B cell (primary cell): ENCODE measurements around the gene KCNC1. TPM values are rescaled to one million over a fixed set of nuclear protein-coding genes. Genes with fewer than 3 reads are reported as not detected.

ENCODE experiments used
- ATAC-seq: fragments of 200-7000 bp; cut with Tn5 transposase; one replicate; pipeline ENCODE4 v1.10.0; 2021; ENCODE audit warnings: low read depth, mild to moderate bottlenecking, moderate number of reproducible peaks, moderate library complexity
- CTCF ChIA-PET: fragments of 350-600 bp; sonication (Branson Sonifier 250); formaldehyde crosslinking; loops from one replicate; lab custom pipeline; 2021; ENCODE audit warnings: antibody characterized with exemption, inconsistent platforms; lab: Charles Lee
- POLR2A ChIA-PET: fragments of 350-600 bp; sonication (Branson Sonifier 250); formaldehyde crosslinking; loops from one replicate; lab custom pipeline; 2021; ENCODE audit warnings: antibody characterized with exemption; lab: Charles Lee
- DNase-seq: peaks from one replicate; pipeline ENCODE4 v3.0.0; 2013
- H2AFZ ChIP-seq: 2 replicates; pipeline ENCODE4 v1.6.1; 2012; ENCODE audit warnings: mild to moderate bottlenecking, low read depth, low read length; ENCODE audit not compliant: insufficient read depth, poor library complexity, severe bottlenecking
- H3K27ac ChIP-seq, 2 donors: 1 replicate in 1 of 2; 2 replicates in 1 of 2; pipeline ENCODE4 v1.5.1; 2012 to 2013; ENCODE audit warnings: low read length in 2 of 2, mild to moderate bottlenecking in 2 of 2, moderate library complexity in 1 of 2
- H3K27me3 ChIP-seq, 4 experiments: fragments of 200-600 bp in 1 of 4; sonication (generic) in 1 of 4; replicated peaks in 1 of 4; 1 replicate in 2 of 4; 2 replicates in 2 of 4; pipeline versions ENCODE4 v1.6.1 to v1.7.0; 2013 to 2016; ENCODE audit warnings: low read length in 3 of 4, mild to moderate bottlenecking in 2 of 4, mixed read lengths in 1 of 4, moderate library complexity in 1 of 4; ENCODE audit not compliant: insufficient read depth in 4 of 4, control insufficient read depth in 3 of 4; ENCODE audit errors: control extremely low read depth in 1 of 4
- H3K36me3 ChIP-seq, 2 experiments: replicated peaks in 1 of 2; 1 replicate in 1 of 2; 2 replicates in 1 of 2; pipeline versions ENCODE4 v1.6.1 to v1.7.1; 2013; ENCODE audit warnings: low read length in 1 of 2; ENCODE audit not compliant: insufficient read depth in 2 of 2, control insufficient read depth in 1 of 2; ENCODE audit errors: control extremely low read depth in 1 of 2, extremely low read depth in 1 of 2
- H3K4me1 ChIP-seq, 2 donors: fragments of 200-600 bp in 1 of 2; sonication (generic) in 1 of 2; 1 replicate in 1 of 2; 2 replicates in 1 of 2; pipeline versions ENCODE4 v1.5.1 to v1.6.1; 2013 to 2017; ENCODE audit warnings: low read length in 2 of 2; ENCODE audit not compliant: control insufficient read depth in 2 of 2, insufficient read depth in 2 of 2
- H3K4me2 ChIP-seq: replicated peaks from 2 replicates; pipeline ENCODE3; 2012; ENCODE audit warnings: mild to moderate bottlenecking, low read depth, low read length; ENCODE audit not compliant: poor library complexity, severe bottlenecking
- H3K4me3 ChIP-seq, 5 experiments: fragments of 200-600 bp in 1 of 5; sonication (generic) in 1 of 5; 1 replicate in 3 of 5; 2 replicates in 2 of 5; pipeline versions ENCODE4 v1.5.1 to v1.7.0; 2011 to 2016; ENCODE audit warnings: low read length in 4 of 5, mild to moderate bottlenecking in 4 of 5, low read depth in 2 of 5, control low read depth in 1 of 5, moderate library complexity in 1 of 5; ENCODE audit not compliant: insufficient read depth in 1 of 5; ENCODE audit errors: control extremely low read depth in 1 of 5, extremely low read depth in 1 of 5
- H3K79me2 ChIP-seq: fragments of 200-600 bp; sonication (generic); one replicate; pipeline ENCODE4 v1.6.0; 2016; ENCODE audit warnings: low read length; ENCODE audit not compliant: control insufficient read depth, insufficient read depth
- H3K9ac ChIP-seq: fragments of 200-600 bp; sonication (generic); 2 replicates; pipeline ENCODE4 v1.6.1; 2017; ENCODE audit warnings: mild to moderate bottlenecking, low read length, moderate library complexity
- H3K9me3 ChIP-seq, 3 donors: one replicate each; pipeline versions ENCODE4 v1.6.1 to v1.7.1; 2013; ENCODE audit warnings: low read length in 2 of 3; ENCODE audit not compliant: control insufficient read depth in 2 of 3, insufficient read depth in 1 of 3; ENCODE audit errors: control extremely low read depth in 1 of 3
- H4K20me1 ChIP-seq: 2 replicates; pipeline ENCODE4 v1.6.0; 2012; ENCODE audit warnings: mild to moderate bottlenecking, low read length; ENCODE audit not compliant: insufficient read depth, control insufficient read depth, poor library complexity, severe bottlenecking
- H3K27ac Mint-ChIP-seq: one replicate; pipeline ENCODE4 v1.8.0; 2021; ENCODE audit warnings: mixed read lengths
- H3K27me3 Mint-ChIP-seq: one replicate; pipeline ENCODE4 v1.8.0; 2021; ENCODE audit warnings: mixed read lengths
- H3K4me1 Mint-ChIP-seq: one replicate; pipeline ENCODE4 v1.8.0; 2021; ENCODE audit warnings: mixed read lengths
- H3K4me3 Mint-ChIP-seq: one replicate; pipeline ENCODE4 v1.8.0; 2021; ENCODE audit warnings: mixed read lengths
- H3K9me3 Mint-ChIP-seq: one replicate; pipeline ENCODE4 v1.8.0; 2022; ENCODE audit warnings: mixed read lengths; ENCODE audit not compliant: insufficient read depth
- EZH2 ChIP-seq: IDR thresholded peaks from 2 replicates; pipeline ENCODE4 v1.6.1; 2012; ENCODE audit warnings: borderline replicate concordance, low read depth, mild to moderate bottlenecking, moderate library complexity, low read length; ENCODE audit not compliant: insufficient read depth, poor library complexity, severe bottlenecking
- WGBS: methylation state at CpG from one replicate; pipeline ENCODE4 v1.1.5; 2013; ENCODE audit warnings: missing lambda C conversion rate; ENCODE audit not compliant: insufficient coverage; 5-methylcytosine and 5-hydroxymethylcytosine counted together
- intact Hi-C: fragments of 100-400 bp; cut with micrococcal nuclease; formaldehyde crosslinking; loops from one replicate; pipeline ENCODE4 v1.10.0; 2022
- polyA plus RNA-seq: library from polyadenylated mRNA; depleted of rRNA; stranded (reverse); fragments of >200 nt; gene quantifications from 2 replicates; pipeline ENCODE4 v1.2.3, GENCODE V29; 2012
- total RNA-seq, 2 donors: library from RNA; stranded (reverse); fragments of 120-200 nt in 1 of 2; gene quantifications; 1 replicate in 1 of 2; 2 replicates in 1 of 2; pipeline versions ENCODE4 v1.2.3 to v1.2.4, GENCODE V29; 2013 to 2022
- TF ChIP-seq, protein P1 (sequence below): fragments of 200-600 bp; IDR thresholded peaks from one replicate; pipeline ENCODE4 v1.8.0; 2022; ENCODE audit warnings: antibody characterized with exemption, mild to moderate bottlenecking

KCNC1 gene
- total and polyA plus RNA-seq, 2 donors (not counting 1 experiment from before 2014, with no cell fraction given) = not detected

DNA sequence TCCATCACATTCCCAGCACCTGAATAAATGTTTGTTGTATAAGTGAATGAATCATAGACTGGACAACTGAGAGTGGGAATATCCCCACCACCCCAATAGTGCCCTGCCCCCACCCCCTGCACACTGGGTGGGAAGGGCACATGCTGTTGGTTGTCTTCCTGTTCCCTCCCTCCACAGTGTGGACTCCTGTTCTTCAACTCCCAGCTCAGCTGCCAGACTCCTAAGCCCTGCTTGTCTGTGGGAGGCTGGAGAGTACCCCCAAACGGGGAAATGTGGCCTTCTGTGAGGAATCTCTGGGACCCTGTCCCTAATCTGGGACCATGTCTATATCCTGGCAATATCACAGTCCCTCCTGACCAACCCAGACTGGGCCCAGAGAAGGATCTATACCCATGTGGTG, 20.7 kb upstream of the KCNC1 start:
- Histone ChIP-seq H3K27ac (no peak overlapping the region), H3K4me3 (no peak overlapping the region), H2AFZ (no peak overlapping the region), H3K9me3 (peaks cover 0 to 3% (median 0%) of the 10 kb centered on the region in 3 donors), H3K9ac (no peak overlapping the region), H3K27me3 (peaks cover 0 to 34% (median 1%) of the 10 kb centered on the region in 4 experiments), H4K20me1 (no peaks in the 10 kb centered on the region), H3K4me1 (no peaks in the 10 kb centered on the region), H3K4me2 (no peak overlapping the region), H3K36me3 (no peaks in the 10 kb centered on the region), H3K79me2 (no peaks in the 10 kb centered on the region)
- POLR2A ChIA-PET = no interaction called here
- H3K4me1 Mint-ChIP-seq = no peaks in the 10 kb centered on the region
- CTCF ChIA-PET = no interaction called here
- WGBS = no CpG with 5 or more reads among the region's 1 CpG
- no peak overlapping the region for H3K4me3 Mint-ChIP-seq
- ATAC-seq (no peak), DNase-seq (no peak)
- intact Hi-C loops = no loop called here
- TF ChIP-seq, protein P1, sequence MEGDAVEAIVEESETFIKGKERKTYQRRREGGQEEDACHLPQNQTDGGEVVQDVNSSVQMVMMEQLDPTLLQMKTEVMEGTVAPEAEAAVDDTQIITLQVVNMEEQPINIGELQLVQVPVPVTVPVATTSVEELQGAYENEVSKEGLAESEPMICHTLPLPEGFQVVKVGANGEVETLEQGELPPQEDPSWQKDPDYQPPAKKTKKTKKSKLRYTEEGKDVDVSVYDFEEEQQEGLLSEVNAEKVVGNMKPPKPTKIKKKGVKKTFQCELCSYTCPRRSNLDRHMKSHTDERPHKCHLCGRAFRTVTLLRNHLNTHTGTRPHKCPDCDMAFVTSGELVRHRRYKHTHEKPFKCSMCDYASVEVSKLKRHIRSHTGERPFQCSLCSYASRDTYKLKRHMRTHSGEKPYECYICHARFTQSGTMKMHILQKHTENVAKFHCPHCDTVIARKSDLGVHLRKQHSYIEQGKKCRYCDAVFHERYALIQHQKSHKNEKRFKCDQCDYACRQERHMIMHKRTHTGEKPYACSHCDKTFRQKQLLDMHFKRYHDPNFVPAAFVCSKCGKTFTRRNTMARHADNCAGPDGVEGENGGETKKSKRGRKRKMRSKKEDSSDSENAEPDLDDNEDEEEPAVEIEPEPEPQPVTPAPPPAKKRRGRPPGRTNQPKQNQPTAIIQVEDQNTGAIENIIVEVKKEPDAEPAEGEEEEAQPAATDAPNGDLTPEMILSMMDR = no peak
- TF ChIP-seq EZH2 = no peak
- no peak overlapping the region for H3K27ac Mint-ChIP-seq
- H3K9me3 Mint-ChIP-seq = no peaks in the 10 kb centered on the region
- peaks cover 15% of the 10 kb centered on the region for H3K27me3 Mint-ChIP-seq

- Mint-ChIP-seq H3K4me1 (no peaks in the 10 kb centered on the region), H3K4me3 (no peak overlapping the region), H3K27ac (no peak overlapping the region), H3K27me3 (peaks cover 18% of the 10 kb centered on the region), H3K9me3 (no peaks in the 10 kb centered on the region)
- Histone ChIP-seq H3K4me3 (no peak overlapping the region), H3K9ac (no peak overlapping the region), H4K20me1 (no peaks in the 10 kb centered on the region), H3K4me2 (no peak overlapping the region), H3K36me3 (no peaks in the 10 kb centered on the region), H3K4me1 (no peaks in the 10 kb centered on the region), H2AFZ (no peak overlapping the region), H3K9me3 (peaks cover 0 to 3% (median 0%) of the 10 kb centered on the region in 3 donors), H3K27me3 (peaks cover 0 to 38% (median 1%) of the 10 kb centered on the region in 4 experiments), H3K27ac (no peak overlapping the region), H3K79me2 (no peaks in the 10 kb centered on the region)
- 61% methylated on average over 8 of the region's 8 CpGs for WGBS
- no peak for ATAC-seq
- intact Hi-C loops = no loop called here
- ChIA-PET CTCF (no interaction called here), POLR2A (no interaction called here)
- DNase-seq = no peak
- TF ChIP-seq EZH2 = no peak
- TF ChIP-seq, protein P1 = no peak
These were observed 20.2 kb upstream of the KCNC1 start for GRCh38 chr11:17714356-17714854.
